ENCODE data around the gene ENO1.

The ENO1 gene

DNA sequence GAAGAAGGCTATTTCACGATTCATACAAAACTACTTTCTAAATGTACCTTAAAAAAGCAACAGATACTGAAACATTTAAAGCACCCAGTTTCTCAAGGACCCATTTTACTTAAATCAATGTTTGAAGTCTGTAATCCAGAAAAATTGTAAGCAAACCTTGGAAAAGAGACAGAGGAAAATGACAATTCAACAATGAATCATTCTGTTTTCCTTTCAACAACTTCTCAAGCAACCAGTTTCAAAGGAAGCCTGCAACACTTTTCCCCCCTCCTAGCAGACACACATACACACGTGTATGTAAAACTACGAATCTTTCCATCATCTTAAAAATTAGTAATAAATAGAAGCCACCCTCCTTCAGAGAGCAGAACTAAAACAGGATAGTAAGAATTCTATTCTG lies 62.2 kb downstream of the ENO1 start:
- Histone ChIP-seq H3K27me3 (ENCODE audit: insufficient read depth, low read length) (no peaks in the 10 kb centered on the region), H3K4me1 (ENCODE audit: insufficient read depth, low read length, severe bottlenecking) (peaks cover 30% of the 10 kb centered on the region), H3K36me3 (ENCODE audit: insufficient read depth, low read length) (no peaks in the 10 kb centered on the region), H3K79me2 (ENCODE audit: insufficient read depth, low read length) (no peaks in the 10 kb centered on the region), H3K9me2 (ENCODE audit: low read depth, low read length) (no peaks in the 10 kb centered on the region), H3K4me2 (ENCODE audit: low read length) (peak overlapping the region; percentile 81), H3F3A (ENCODE audit: insufficient read depth, low read length) (no peaks in the 10 kb centered on the region), H3K4me3 (ENCODE audit: low read depth, low read length, poor library complexity, severe bottlenecking) (peak overlapping the region; percentile 88), H3K9me3 (ENCODE audit: low read length) (no peaks in the 10 kb centered on the region), H4K20me1 (ENCODE audit: insufficient read depth, low read length) (no peaks in the 10 kb centered on the region), H3K9ac (ENCODE audit: low read length) (peak overlapping the region; percentile 91), H3K27ac (ENCODE audit: low read depth, low read length, poor library complexity, severe bottlenecking) (no peak overlapping the region), H2AFZ (ENCODE audit: low read length) (no peak overlapping the region)
- TF ChIP-seq EZH2 (IDR thresholded peaks at IDR 0.05; ENCODE audit: borderline replicate concordance, low read length): no peak
- TF ChIP-seq, protein P1, sequence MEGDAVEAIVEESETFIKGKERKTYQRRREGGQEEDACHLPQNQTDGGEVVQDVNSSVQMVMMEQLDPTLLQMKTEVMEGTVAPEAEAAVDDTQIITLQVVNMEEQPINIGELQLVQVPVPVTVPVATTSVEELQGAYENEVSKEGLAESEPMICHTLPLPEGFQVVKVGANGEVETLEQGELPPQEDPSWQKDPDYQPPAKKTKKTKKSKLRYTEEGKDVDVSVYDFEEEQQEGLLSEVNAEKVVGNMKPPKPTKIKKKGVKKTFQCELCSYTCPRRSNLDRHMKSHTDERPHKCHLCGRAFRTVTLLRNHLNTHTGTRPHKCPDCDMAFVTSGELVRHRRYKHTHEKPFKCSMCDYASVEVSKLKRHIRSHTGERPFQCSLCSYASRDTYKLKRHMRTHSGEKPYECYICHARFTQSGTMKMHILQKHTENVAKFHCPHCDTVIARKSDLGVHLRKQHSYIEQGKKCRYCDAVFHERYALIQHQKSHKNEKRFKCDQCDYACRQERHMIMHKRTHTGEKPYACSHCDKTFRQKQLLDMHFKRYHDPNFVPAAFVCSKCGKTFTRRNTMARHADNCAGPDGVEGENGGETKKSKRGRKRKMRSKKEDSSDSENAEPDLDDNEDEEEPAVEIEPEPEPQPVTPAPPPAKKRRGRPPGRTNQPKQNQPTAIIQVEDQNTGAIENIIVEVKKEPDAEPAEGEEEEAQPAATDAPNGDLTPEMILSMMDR (IDR thresholded peaks at IDR 0.05; ENCODE audit: low read length): no peak

DNA sequence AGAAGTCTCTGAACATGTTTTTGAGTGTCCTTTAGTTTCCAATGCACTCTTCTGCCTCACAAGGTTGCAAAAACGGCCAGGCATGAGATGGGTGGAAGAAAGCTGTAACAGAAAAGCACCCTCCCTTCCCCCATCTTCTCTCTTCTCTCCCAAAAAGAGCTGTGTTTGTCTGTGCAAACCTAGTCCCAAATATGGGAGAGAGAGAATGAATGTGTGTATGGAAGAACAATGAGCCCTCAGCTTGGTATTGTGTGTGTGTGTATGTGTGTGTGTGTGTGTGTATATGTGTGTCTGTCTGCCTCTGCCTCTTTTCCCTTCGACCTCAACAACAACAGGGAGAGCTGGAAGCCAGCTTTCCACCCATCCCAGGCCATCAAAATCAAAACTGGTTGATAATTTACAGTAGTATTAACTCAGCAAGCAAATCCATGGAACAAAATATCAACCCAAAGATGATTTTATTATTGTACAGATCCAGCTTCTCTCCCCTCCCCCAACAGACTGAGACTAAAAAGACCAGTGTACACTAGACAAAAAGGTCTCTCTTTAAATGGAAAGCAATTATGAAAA lies 62.8 kb downstream of the ENO1 start:
- Histone ChIP-seq H3K27me3 (ENCODE audit: insufficient read depth, low read length) (no peaks in the 10 kb centered on the region), H3K9ac (ENCODE audit: low read length) (peak overlapping the region; percentile 91; the same call in 1 of the 2 replicates), H3K79me2 (ENCODE audit: insufficient read depth, low read length) (no peaks in the 10 kb centered on the region), H3K27ac (ENCODE audit: low read depth, low read length, poor library complexity, severe bottlenecking) (no peak overlapping the region), H3F3A (ENCODE audit: insufficient read depth, low read length) (no peaks in the 10 kb centered on the region), H3K4me2 (ENCODE audit: low read length) (peak overlapping the region; percentile 81), H2AFZ (ENCODE audit: low read length) (no peak overlapping the region), H3K36me3 (ENCODE audit: insufficient read depth, low read length) (no peaks in the 10 kb centered on the region), H3K9me3 (ENCODE audit: low read length) (no peaks in the 10 kb centered on the region), H3K4me1 (ENCODE audit: insufficient read depth, low read length, severe bottlenecking) (peaks cover 30% of the 10 kb centered on the region), H3K9me2 (ENCODE audit: low read depth, low read length) (no peaks in the 10 kb centered on the region), H4K20me1 (ENCODE audit: insufficient read depth, low read length) (no peaks in the 10 kb centered on the region), H3K4me3 (ENCODE audit: low read depth, low read length, poor library complexity, severe bottlenecking) (peak overlapping the region; percentile 88)
- TF ChIP-seq EZH2 (IDR thresholded peaks at IDR 0.05; ENCODE audit: borderline replicate concordance, low read length): no peak
- TF ChIP-seq, protein P1 (IDR thresholded peaks at IDR 0.05; ENCODE audit: low read length): no peak

DNA sequence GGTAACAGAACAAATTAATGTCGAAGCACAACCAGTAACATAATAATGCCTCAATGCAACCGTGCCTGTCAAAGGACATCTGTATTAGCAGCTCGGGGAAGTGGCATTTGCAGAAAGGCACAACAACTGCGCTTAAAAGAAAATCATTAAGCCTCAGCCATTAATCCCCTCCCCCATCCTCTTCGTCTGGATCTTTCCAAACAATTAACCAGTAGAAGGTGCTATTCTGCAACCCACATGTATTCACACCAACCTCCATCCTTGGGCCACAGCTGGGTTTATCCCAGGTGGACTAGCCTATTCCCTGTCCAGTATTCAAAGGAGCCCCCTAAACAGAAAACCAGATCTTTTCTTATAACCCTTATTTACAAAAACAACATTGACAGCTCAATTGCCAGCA lies 63.6 kb downstream of the ENO1 start:
- TF ChIP-seq EZH2 (IDR thresholded peaks at IDR 0.05; ENCODE audit: borderline replicate concordance, low read length): no peak
- H3K9me3 ChIP-seq (ENCODE audit: low read length): no peaks in the 10 kb centered on the region
- H3K79me2 ChIP-seq (ENCODE audit: insufficient read depth, low read length): no peaks in the 10 kb centered on the region
- H3F3A ChIP-seq (ENCODE audit: insufficient read depth, low read length): no peaks in the 10 kb centered on the region
- H3K36me3 ChIP-seq (ENCODE audit: insufficient read depth, low read length): no peaks in the 10 kb centered on the region
- H3K4me2 ChIP-seq (ENCODE audit: low read length): no peak overlapping the region
- H3K4me3 ChIP-seq (ENCODE audit: low read depth, low read length, poor library complexity, severe bottlenecking): no peak overlapping the region
- no peaks in the 10 kb centered on the region for H4K20me1 ChIP-seq (ENCODE audit: insufficient read depth, low read length)
- no peak overlapping the region for H3K9ac ChIP-seq (ENCODE audit: low read length)
- H3K27me3 ChIP-seq (ENCODE audit: insufficient read depth, low read length): no peaks in the 10 kb centered on the region
- H3K27ac ChIP-seq (ENCODE audit: low read depth, low read length, poor library complexity, severe bottlenecking): no peak overlapping the region
- no peak overlapping the region for H2AFZ ChIP-seq (ENCODE audit: low read length)
- no peaks in the 10 kb centered on the region for H3K9me2 ChIP-seq (ENCODE audit: low read depth, low read length)
- peaks cover 30% of the 10 kb centered on the region for H3K4me1 ChIP-seq (ENCODE audit: insufficient read depth, low read length, severe bottlenecking)

DNA sequence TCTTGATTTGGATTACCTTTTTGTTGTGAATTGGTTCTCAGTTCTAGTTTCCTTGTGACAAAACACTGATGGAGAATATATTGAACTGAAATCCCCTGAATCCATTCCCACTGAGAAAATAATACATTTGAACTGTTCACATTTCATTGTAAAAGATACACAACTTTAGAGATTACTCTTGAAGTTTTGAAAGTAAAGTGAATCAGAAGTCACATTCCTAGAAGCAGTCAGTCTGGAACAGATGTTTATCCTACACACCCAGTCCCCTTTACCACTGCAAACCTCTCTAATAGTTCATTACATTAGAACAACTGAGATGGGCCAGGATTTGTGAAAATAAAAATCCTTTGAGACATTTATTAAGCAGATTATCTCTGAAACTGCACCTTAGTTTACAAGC lies 64.5 kb downstream of the ENO1 start:
- Histone ChIP-seq H2AFZ (ENCODE audit: low read length) (no peak overlapping the region), H3K4me2 (ENCODE audit: low read length) (no peak overlapping the region), H3K9ac (ENCODE audit: low read length) (no peak overlapping the region), H3K4me3 (ENCODE audit: low read depth, low read length, poor library complexity, severe bottlenecking) (no peak overlapping the region), H3K79me2 (ENCODE audit: insufficient read depth, low read length) (no peaks in the 10 kb centered on the region), H3K4me1 (ENCODE audit: insufficient read depth, low read length, severe bottlenecking) (peaks cover 30% of the 10 kb centered on the region), H4K20me1 (ENCODE audit: insufficient read depth, low read length) (no peaks in the 10 kb centered on the region), H3K9me2 (ENCODE audit: low read depth, low read length) (no peaks in the 10 kb centered on the region), H3K36me3 (ENCODE audit: insufficient read depth, low read length) (no peaks in the 10 kb centered on the region), H3K27me3 (ENCODE audit: insufficient read depth, low read length) (no peaks in the 10 kb centered on the region), H3K27ac (ENCODE audit: low read depth, low read length, poor library complexity, severe bottlenecking) (no peak overlapping the region), H3K9me3 (ENCODE audit: low read length) (no peaks in the 10 kb centered on the region), H3F3A (ENCODE audit: insufficient read depth, low read length) (no peaks in the 10 kb centered on the region)
- TF ChIP-seq, protein P1 (IDR thresholded peaks at IDR 0.05; ENCODE audit: low read length): no peak
- no peak for TF ChIP-seq EZH2 (IDR thresholded peaks at IDR 0.05; ENCODE audit: borderline replicate concordance, low read length)

All from OCI-LY1 (cell line).